Astrocyte of the cerebellum (primary cell): ENCODE results near the gene DNAH9.

Experiments used
- DNase-seq: peaks from one replicate; pipeline ENCODE4 v3.0.0-alpha.2; 2011; ENCODE audit warnings: low read depth
- H3K4me3 ChIP-seq: 2 replicates; pipeline ENCODE4 v1.5.1; 2011; ENCODE audit warnings: mild to moderate bottlenecking, low read depth, low read length, moderate library complexity
- in situ Hi-C: cut with HindIII; loops from 2 replicates; pipeline ENCODE4 v1.10.0; 2017; ENCODE audit warnings: low sequenced_read_pairs
- TF ChIP-seq, protein P1 (sequence below): IDR thresholded peaks from 2 replicates; pipeline ENCODE4 v1.5.1; 2012; ENCODE audit warnings: low read length, low read depth, moderate library complexity, mild to moderate bottlenecking; ENCODE audit errors: missing control alignments

The DNAH9 gene

DNA sequence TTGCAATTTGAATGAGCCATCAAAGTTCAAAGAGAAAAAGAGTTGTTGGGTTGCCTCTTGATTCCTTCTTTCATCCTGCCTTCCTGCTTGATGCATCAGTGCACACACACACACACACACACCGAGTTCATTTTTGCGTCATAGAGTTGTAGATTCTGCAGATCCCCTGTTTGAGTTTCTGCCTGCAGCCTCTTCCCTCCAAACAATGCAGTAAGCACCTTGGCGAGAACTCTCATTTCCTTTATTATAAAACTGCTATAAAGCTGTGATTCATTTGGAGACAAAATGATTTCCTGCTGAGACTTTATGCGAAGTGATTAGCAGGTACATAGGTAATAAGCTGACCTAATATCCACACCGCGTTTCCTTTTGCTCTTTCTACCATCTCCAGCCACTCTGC is 26.7 kb downstream of the DNAH9 start:
- in situ Hi-C loops, result no loop called here
- H3K4me3 ChIP-seq, result no peak overlapping the region
- no peak for DNase-seq
- TF ChIP-seq, protein P1, sequence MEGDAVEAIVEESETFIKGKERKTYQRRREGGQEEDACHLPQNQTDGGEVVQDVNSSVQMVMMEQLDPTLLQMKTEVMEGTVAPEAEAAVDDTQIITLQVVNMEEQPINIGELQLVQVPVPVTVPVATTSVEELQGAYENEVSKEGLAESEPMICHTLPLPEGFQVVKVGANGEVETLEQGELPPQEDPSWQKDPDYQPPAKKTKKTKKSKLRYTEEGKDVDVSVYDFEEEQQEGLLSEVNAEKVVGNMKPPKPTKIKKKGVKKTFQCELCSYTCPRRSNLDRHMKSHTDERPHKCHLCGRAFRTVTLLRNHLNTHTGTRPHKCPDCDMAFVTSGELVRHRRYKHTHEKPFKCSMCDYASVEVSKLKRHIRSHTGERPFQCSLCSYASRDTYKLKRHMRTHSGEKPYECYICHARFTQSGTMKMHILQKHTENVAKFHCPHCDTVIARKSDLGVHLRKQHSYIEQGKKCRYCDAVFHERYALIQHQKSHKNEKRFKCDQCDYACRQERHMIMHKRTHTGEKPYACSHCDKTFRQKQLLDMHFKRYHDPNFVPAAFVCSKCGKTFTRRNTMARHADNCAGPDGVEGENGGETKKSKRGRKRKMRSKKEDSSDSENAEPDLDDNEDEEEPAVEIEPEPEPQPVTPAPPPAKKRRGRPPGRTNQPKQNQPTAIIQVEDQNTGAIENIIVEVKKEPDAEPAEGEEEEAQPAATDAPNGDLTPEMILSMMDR, result no peak

DNA sequence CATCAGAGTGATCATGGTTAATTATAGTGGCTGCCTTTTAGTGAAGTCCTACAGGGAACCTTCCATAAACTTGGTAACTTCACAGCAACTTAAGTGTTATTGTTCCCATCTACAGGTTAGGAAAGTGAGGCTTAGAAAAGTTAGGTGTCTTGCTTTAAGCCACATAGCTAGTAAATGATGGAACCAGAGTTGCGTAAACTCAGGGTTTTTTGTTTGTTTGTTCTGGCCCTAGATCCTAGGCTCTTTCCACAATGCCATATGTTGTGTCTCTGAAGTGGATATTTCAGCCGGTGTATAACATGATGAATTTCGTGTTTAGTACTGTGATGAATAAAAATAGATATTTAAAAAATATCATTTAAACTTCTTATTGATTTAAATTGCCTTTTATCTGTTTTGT is 27.6 kb downstream of the DNAH9 start:
- H3K4me3 ChIP-seq, result no peak overlapping the region
- TF ChIP-seq, protein P1, result no peak
- no peak for DNase-seq
- in situ Hi-C loops, result no loop called here

DNA sequence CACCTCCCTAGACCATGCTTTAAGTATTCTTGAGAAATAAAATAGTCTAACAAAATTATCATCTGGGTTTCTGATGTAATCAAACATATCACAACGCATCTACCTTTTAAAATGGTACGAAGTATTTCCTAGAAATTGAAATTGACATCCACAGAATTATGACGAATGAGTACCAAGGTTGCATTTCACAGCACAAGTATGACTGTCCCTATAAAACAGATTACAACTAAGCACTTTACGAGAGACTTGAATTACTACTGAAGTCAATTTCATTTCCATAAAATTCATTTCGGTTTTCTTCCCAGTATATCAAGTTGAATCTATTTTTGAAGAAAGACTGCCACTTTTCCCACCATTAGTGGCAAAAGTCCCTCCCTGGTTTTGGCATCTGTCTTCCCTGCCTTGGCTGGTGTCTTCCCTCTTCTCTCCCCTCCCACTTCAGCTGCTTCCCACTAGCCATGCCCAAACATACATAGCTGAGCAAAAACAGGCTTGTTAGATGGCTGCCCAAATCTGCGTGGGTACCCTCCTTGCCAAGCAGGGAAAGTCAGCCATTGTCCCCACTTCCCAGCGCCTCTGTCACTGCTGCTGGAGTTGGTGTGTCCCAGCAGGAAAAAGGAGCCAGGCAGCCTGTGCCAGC is 29.2 kb downstream of the DNAH9 start:
- DNase-seq, result no peak
- TF ChIP-seq, protein P1, result no peak
- no peak overlapping the region for H3K4me3 ChIP-seq
- in situ Hi-C loops, result no loop called here

DNA sequence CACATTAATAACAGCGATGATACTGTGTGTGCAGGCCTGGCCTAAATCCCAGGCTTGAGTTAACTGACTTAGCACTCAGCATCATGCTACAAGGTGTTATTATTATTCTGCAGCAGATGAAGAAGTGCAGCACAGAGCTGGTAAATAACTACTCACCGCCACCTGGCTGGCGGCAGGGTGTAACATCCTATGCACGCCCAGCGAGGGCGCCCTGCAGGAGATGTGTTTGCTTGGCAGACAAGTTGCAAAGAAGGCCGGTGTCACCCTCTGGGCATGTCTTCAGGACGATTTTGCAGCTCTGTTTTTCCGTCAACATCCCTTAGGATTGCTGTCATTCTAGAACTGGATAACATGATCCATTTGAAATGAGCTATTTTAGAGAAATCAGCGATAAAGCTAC is 30.1 kb downstream of the DNAH9 start:
- no peak overlapping the region for H3K4me3 ChIP-seq
- TF ChIP-seq, protein P1, result no peak
- no peak for DNase-seq
- in situ Hi-C loops, result no loop called here

DNA sequence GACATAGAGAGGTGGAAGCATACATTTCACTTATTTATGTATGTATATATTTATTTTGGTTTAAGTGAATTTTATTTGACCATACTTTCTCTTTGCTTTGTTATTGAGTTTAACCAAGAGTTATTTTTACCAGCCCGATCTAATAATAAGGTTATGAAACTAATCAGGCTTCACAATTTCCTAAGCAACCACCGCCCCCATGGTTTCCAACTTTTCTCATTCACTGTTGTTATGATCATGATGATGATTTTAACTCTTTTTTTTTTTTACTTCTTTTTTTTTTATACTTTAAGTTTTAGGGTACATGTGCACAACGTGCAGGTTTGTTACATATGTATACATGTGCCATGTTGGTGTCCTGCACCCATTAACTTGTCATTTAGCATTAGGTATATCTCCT is 30.6 kb downstream of the DNAH9 start:
- TF ChIP-seq, protein P1, result no peak
- in situ Hi-C loops, result no loop called here
- DNase-seq, result no peak
- no peak overlapping the region for H3K4me3 ChIP-seq

DNA sequence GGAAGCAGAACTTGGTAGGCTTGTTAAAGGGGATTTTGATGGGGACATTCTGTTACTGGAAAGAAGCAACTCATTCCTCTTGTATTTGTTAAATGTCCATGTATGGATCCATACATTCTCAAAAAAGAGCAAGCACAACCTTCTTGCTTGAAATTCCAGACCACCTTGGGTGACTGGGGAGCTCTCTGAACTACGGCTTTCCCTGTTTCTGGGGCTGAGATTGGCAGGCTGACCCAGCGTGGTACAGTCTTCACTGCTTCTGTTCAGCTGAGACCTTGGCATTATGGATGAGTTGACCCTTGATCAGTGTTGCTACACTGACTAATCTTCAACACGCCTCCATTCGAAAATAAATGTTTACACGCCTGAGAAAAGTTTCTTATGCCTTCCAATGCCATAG is 38.5 kb downstream of the DNAH9 start:
- in situ Hi-C loops, result no loop called here
- DNase-seq, result no peak
- TF ChIP-seq, protein P1, result no peak
- no peak overlapping the region for H3K4me3 ChIP-seq
